ENCODE data around the gene TTLL8. TPM values are rescaled to one million over a fixed set of nuclear protein-coding genes. Genes with fewer than 3 reads are reported as not detected.

Gene TTLL8
- total RNA-seq, 2 experiments from 2014 or later, result not detected

DNA sequence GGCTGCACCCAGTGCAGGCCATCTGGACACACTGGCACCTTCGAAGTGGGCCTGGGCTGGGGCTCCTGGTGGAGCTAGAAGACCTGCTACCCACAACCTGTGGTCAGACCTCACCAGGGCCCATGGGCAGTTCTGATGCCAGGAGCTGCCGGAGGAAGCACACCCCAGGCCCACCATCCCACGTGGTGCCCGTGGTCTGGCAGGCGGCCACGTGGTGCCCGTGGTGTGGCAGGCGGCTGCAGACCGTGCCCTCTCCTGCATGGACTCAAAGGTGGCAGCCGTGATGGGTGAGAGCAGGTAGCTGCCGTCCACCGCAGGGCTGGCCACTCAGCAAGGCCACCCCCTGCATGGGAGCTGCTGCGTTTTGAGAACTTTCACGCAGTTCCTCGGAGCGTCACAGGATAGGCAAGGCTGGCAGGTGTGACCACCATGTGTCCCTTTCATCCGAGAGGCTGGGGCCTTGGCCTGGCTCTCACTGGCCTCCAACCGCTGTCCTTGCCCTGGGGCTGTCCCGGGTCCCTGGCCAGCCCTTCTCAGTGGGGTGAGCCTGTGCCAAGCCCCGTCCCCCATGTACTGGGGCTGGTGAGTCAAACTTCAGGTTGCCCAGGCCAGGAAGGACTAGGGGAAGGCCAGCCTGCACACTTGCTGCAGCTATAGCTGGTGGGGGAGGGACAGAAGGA, 41.6 kb downstream of the TTLL8 start:
- ChIA-PET POLR2A (interaction anchor here (0.9 to 2.5 kb wide), 4 partner anchors 14 to 54 kb away, joined by 3 to 14 read pairs (median 6); no protein-coding TSS in a partner anchor), CTCF (interaction anchor here (1.0 to 4.4 kb wide), 3 partner anchors 14 to 37 kb away, joined by 6 to 27 read pairs (median 16); no protein-coding TSS in a partner anchor)
- peak overlapping the region; percentile 97 for H3K27ac Mint-ChIP-seq
- peaks cover 25% of the 10 kb centered on the region for H3K4me1 Mint-ChIP-seq (ENCODE audit: low read depth)
- TF ChIP-seq, protein P1, sequence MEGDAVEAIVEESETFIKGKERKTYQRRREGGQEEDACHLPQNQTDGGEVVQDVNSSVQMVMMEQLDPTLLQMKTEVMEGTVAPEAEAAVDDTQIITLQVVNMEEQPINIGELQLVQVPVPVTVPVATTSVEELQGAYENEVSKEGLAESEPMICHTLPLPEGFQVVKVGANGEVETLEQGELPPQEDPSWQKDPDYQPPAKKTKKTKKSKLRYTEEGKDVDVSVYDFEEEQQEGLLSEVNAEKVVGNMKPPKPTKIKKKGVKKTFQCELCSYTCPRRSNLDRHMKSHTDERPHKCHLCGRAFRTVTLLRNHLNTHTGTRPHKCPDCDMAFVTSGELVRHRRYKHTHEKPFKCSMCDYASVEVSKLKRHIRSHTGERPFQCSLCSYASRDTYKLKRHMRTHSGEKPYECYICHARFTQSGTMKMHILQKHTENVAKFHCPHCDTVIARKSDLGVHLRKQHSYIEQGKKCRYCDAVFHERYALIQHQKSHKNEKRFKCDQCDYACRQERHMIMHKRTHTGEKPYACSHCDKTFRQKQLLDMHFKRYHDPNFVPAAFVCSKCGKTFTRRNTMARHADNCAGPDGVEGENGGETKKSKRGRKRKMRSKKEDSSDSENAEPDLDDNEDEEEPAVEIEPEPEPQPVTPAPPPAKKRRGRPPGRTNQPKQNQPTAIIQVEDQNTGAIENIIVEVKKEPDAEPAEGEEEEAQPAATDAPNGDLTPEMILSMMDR (IDR thresholded peaks at IDR 0.05), result no peak
- ATAC-seq (no peak), DNase-seq (no peak)
- H3K36me3 Mint-ChIP-seq (ENCODE audit: low read depth), result no peaks in the 10 kb centered on the region
- H3K4me3 Mint-ChIP-seq, result peak overlapping the region; percentile 68
- intact Hi-C loops (cut with micrococcal nuclease), result loop anchor here (5.0 kb wide), 2 partner anchors 44 to 84 kb away; no protein-coding TSS in a partner anchor
- no peaks in the 10 kb centered on the region for H3K27me3 Mint-ChIP-seq
- H3K9me3 Mint-ChIP-seq, result peaks cover 3% of the 10 kb centered on the region

DNA sequence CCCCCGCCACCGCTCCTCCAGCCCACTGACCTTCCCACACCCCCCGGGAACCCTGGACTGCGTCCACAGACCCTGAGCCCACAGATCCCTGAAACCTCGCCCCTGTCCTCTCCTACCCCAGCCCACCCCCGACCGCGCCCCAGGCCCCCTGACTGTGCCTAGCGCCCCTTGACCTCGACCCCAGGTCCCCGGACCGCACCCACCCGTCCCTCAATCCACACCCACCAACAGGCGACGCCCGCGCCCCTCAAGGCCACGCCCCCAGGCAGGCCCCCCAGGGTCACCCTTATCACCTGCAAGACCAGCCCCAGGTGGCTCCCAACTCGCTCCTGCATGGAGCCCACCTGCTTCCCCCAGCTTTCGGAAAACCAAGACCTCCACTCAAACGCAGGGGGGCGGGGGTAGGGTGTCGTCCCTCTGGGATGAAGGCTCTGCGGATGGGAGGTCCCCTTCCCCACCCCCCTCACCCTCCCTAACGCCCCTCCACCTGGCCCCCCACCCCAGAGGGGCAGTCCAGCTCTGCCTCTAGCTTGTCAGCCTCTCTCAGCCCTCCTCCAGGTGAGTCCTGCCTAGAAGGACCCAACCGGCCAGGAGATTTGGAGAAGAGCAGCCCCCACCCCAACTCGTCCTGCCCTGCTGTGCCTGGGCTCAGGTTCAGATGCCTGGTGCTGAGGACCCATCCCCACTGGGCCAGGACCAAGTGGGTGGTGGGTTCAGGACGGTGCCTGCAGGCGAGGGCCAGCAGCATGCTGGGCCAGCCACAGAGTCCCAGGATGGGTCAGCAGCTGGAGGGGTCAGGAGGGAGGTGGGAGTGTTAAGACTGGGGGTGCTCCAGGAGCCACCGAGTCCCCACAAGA, 42.4 kb downstream of the TTLL8 start:
- intact Hi-C loops (cut with micrococcal nuclease), result loop anchor here (5.0 kb wide), 2 partner anchors 43 to 83 kb away; no protein-coding TSS in a partner anchor
- peak overlapping the region; percentile 46 for H3K27ac Mint-ChIP-seq

DNA sequence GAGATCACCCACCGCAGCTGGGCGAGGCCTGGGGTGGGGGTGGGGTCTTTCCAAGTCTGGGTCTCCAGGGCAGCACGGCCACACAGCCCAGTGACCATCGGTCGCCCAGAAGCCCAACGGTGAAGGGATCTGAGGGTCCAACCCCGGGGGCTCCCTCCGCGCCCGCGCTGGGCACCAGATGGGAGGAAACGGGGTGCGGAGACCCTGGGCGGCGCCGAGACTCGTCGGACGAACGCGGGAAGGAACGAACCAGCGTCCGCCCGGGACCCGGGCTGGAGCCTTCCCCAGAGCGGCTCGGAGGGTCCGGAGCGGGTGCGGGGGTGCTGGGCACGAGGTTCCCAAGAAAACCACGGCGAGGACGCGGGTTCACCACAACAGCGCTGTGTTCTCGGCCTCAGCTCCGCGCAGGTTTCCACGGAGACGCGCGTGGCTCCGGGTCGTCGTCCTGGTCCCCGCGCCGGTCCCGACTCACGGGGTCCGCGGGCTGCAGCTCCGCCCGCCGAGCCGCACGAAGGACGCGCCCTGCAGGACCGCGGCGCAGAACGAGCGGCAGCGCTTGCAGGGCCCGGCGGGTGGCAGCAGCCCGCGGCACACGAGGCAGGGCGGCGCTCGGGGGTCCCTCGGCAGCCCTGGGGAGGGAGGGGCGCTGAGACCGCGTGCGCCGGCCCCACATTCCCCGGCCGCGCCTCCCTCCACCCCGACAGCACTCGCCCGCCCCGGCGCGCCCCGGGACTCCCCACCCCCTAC, 43.3 kb downstream of the TTLL8 start:
- no peak for ATAC-seq
- H3K27me3 Mint-ChIP-seq, result peaks cover 1% of the 10 kb centered on the region

More for the DNA sequence above, 42.4 kb downstream of the TTLL8 start:
- no peaks in the 10 kb centered on the region for H3K27me3 Mint-ChIP-seq
- H3K4me3 Mint-ChIP-seq, result no peak overlapping the region
- H3K4me1 Mint-ChIP-seq (ENCODE audit: low read depth), result peaks cover 31% of the 10 kb centered on the region
- ATAC-seq (no peak), DNase-seq (no peak)
- ChIA-PET CTCF (interaction anchor here (1.0 to 4.4 kb wide), 3 partner anchors 14 to 36 kb away, joined by 6 to 27 read pairs (median 16); no protein-coding TSS in a partner anchor), POLR2A (interaction anchor here (0.9 kb wide), 1 partner anchor 13 kb away, joined by 3 read pairs; no protein-coding TSS in a partner anchor)
- TF ChIP-seq, protein P1 (IDR thresholded peaks at IDR 0.05), result no peak
- no peaks in the 10 kb centered on the region for H3K36me3 Mint-ChIP-seq (ENCODE audit: low read depth)
- H3K9me3 Mint-ChIP-seq, result peaks cover 3% of the 10 kb centered on the region

DNA sequence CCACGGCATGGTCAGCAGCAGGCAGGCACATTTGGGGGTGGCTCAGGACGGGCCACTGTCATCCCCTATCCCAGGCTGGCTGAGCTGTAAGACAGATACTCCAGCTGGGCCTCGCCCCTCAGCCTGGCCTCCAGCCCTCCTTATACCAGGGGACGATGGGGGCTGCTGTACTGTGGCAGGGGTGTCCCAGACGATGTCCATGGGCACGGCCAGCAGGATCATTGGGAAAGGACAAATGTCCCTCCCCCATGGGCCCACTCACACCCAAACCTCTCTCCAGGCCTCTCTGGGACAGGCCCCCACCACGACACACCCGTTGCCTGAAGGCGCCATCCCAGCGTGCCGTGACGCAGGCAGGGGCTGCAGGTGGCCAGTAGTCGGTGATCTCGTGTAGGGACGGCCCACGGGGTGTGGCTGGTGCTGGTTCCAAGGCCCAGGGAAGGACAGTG, 44.0 kb downstream of the TTLL8 start:
- Mint-ChIP-seq H3K4me1 (ENCODE audit: low read depth) (peaks cover 31% of the 10 kb centered on the region), H3K4me3 (peak overlapping the region; percentile 55), H3K9me3 (peaks cover 1% of the 10 kb centered on the region), H3K36me3 (ENCODE audit: low read depth) (no peaks in the 10 kb centered on the region), H3K27me3 (peaks cover 2% of the 10 kb centered on the region), H3K27ac (no peak overlapping the region)
- POLR2A ChIA-PET, result interaction anchor here (0.8 kb wide), 1 partner anchor 13 kb away, joined by 6 read pairs; no protein-coding TSS in a partner anchor
- ATAC-seq (no peak), DNase-seq (no peak)
- TF ChIP-seq, protein P1 (IDR thresholded peaks at IDR 0.05), result no peak
- CTCF ChIA-PET, result interaction anchor here (1.0 to 2.4 kb wide), 4 partner anchors 17 to 34 kb away, joined by 3 to 11 read pairs (median 6); no protein-coding TSS in a partner anchor
- intact Hi-C loops (cut with micrococcal nuclease), result no loop called here

More for the DNA sequence above, 43.3 kb downstream of the TTLL8 start:
- Mint-ChIP-seq H3K9me3 (peaks cover 3% of the 10 kb centered on the region), H3K4me1 (ENCODE audit: low read depth) (peaks cover 31% of the 10 kb centered on the region), H3K27ac (no peak overlapping the region), H3K36me3 (ENCODE audit: low read depth) (no peaks in the 10 kb centered on the region), H3K4me3 (peak overlapping the region; percentile 19)
- intact Hi-C loops (cut with micrococcal nuclease), result loop anchor here (5.0 kb wide), 2 partner anchors 43 to 83 kb away; no protein-coding TSS in a partner anchor
- TF ChIP-seq, protein P1 (IDR thresholded peaks at IDR 0.05), result peak; percentile 13
- ChIA-PET CTCF (interaction anchor here (2.4 kb wide), 1 partner anchor 16 kb away, joined by 11 read pairs; no protein-coding TSS in a partner anchor), POLR2A (no interaction called here)
- no peak for DNase-seq
